Measurements from ENCODE around the gene GNB2.

DNA sequence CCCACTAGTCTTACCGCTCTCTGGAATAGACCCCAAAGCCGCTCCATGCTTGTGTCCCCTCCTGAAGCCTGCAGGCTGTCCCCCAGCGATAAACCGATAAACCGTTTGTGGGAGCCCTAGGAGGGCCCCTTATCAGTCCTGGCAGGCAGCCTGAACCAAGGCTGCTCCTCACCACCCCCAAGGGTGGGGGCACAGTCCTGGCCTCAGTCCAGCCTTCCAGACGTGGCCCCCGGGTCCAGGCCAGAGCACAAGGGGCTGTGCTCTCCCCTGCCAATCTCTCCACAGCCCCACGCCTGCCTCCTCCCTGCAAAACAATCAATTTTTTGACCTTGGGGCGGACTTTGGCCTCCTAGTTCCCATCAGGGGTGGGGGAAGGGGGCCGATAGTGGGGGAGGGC is 32.1 kb upstream of the GNB2 start, which contains the start of gene TFR2:
- TF ChIP-seq, protein P1, sequence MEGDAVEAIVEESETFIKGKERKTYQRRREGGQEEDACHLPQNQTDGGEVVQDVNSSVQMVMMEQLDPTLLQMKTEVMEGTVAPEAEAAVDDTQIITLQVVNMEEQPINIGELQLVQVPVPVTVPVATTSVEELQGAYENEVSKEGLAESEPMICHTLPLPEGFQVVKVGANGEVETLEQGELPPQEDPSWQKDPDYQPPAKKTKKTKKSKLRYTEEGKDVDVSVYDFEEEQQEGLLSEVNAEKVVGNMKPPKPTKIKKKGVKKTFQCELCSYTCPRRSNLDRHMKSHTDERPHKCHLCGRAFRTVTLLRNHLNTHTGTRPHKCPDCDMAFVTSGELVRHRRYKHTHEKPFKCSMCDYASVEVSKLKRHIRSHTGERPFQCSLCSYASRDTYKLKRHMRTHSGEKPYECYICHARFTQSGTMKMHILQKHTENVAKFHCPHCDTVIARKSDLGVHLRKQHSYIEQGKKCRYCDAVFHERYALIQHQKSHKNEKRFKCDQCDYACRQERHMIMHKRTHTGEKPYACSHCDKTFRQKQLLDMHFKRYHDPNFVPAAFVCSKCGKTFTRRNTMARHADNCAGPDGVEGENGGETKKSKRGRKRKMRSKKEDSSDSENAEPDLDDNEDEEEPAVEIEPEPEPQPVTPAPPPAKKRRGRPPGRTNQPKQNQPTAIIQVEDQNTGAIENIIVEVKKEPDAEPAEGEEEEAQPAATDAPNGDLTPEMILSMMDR (IDR thresholded peaks at IDR 0.05), result no peak
- TF ChIP-seq, protein P2, sequence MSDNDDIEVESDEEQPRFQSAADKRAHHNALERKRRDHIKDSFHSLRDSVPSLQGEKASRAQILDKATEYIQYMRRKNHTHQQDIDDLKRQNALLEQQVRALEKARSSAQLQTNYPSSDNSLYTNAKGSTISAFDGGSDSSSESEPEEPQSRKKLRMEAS (IDR thresholded peaks at IDR 0.05), result no peak
- TF ChIP-seq POLR2A (IDR thresholded peaks at IDR 0.05; ENCODE audit: low read length) (no peak), USF2 (IDR thresholded peaks at IDR 0.05) (no peak)
